ENCODE measurements around the gene CLDN9.

Gene CLDN9

DNA sequence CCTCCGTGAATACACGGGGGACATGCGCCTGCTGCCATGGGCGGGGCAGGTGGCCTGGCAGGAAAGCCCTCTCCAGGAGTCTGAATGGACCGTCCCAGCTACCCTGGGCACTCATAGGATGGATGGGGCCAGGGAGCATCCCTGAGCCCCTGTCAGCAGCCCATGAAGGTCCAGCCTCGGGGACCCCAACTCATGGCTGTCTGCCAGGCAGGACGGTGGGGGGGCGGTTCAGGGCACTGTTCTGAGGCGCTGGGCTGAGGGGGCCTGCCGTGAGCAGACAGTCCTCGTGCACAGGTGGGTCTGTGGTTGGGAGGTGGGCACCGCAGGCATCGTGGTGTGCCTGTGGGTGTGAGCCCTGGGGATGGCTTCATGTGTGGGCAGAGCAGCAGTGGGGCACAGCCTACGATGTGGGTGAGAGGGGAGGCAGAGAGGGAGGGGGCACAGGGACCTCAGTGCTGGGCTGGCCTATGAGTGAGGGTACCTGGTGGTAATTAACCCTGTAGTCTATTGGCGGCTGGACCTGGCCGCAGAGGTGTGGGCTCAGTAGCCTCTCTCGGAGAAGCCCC, 26.0 kb upstream of the CLDN9 start:
- DNase-seq (ENCODE audit: low read depth), result no peak
- TF ChIP-seq, protein P1, sequence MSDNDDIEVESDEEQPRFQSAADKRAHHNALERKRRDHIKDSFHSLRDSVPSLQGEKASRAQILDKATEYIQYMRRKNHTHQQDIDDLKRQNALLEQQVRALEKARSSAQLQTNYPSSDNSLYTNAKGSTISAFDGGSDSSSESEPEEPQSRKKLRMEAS (IDR thresholded peaks at IDR 0.05; ENCODE audit: low read depth, low read length), result no peak
- TF ChIP-seq POLR2A (IDR thresholded peaks at IDR 0.05; ENCODE audit: extremely low read depth, insufficient read length) (no peak), MYC (IDR thresholded peaks at IDR 0.05; ENCODE audit: low read depth, low read length) (no peak)
- TF ChIP-seq, protein P2, sequence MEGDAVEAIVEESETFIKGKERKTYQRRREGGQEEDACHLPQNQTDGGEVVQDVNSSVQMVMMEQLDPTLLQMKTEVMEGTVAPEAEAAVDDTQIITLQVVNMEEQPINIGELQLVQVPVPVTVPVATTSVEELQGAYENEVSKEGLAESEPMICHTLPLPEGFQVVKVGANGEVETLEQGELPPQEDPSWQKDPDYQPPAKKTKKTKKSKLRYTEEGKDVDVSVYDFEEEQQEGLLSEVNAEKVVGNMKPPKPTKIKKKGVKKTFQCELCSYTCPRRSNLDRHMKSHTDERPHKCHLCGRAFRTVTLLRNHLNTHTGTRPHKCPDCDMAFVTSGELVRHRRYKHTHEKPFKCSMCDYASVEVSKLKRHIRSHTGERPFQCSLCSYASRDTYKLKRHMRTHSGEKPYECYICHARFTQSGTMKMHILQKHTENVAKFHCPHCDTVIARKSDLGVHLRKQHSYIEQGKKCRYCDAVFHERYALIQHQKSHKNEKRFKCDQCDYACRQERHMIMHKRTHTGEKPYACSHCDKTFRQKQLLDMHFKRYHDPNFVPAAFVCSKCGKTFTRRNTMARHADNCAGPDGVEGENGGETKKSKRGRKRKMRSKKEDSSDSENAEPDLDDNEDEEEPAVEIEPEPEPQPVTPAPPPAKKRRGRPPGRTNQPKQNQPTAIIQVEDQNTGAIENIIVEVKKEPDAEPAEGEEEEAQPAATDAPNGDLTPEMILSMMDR (IDR thresholded peaks at IDR 0.05; ENCODE audit: low read depth, low read length), result no peak
- no peak overlapping the region for H3K4me3 ChIP-seq (ENCODE audit: low read depth, low read length)

DNA sequence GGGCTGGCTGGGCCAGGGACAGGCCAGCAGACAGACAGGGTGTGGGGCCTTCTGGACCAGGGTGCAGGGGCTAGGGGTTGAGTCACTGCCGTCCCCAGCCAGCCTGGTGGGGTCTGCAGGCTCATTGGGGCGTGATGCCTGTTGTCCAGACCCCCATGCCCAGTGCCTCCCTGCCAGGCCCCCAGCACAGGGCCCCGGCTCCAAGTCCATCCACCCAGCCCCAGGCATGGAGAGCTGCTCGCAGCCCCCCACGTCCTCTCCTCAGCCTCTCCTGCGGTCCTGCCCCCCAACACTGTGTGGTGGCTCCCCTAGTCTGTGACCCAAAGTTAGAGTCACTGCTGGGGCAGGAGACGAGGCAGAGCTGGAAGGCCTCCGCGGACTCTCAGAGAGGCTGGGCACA, 25.4 kb upstream of the CLDN9 start:
- TF ChIP-seq MYC (IDR thresholded peaks at IDR 0.05; ENCODE audit: low read depth, low read length) (no peak), POLR2A (IDR thresholded peaks at IDR 0.05; ENCODE audit: extremely low read depth, insufficient read length) (no peak)
- TF ChIP-seq, protein P2 (IDR thresholded peaks at IDR 0.05; ENCODE audit: low read depth, low read length), result no peak
- TF ChIP-seq, protein P1 (IDR thresholded peaks at IDR 0.05; ENCODE audit: low read depth, low read length), result no peak
- H3K4me3 ChIP-seq (ENCODE audit: low read depth, low read length), result no peak overlapping the region
- no peak for DNase-seq (ENCODE audit: low read depth)

DNA sequence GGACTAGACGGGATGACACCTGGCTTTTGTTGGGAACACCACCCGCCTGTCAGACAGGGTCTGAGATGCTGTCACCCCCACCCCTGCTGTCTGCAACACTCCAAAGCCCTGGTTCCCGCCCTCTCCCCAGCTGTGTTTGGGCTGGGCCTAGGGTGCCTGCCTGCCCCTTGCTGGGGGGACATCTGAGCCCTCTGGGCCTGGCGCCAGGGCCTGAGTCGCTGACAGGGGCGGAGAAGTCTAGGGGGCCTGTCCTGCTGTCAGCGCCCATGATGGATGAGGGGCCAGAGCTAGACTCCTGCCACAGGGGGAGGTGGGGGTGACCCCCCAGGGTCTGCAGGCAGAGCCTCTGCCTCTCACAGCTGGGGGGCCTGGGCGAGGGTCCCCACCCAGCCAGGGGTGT, 24.9 kb upstream of the CLDN9 start:
- TF ChIP-seq, protein P1 (IDR thresholded peaks at IDR 0.05; ENCODE audit: low read depth, low read length), result no peak
- TF ChIP-seq POLR2A (IDR thresholded peaks at IDR 0.05; ENCODE audit: extremely low read depth, insufficient read length), result no peak
- no peak for TF ChIP-seq MYC (IDR thresholded peaks at IDR 0.05; ENCODE audit: low read depth, low read length)
- DNase-seq (ENCODE audit: low read depth), result no peak

GRCh38 chr16:2988590-2989099, 24.1 kb upstream of the CLDN9 start:
- no peak overlapping the region for H3K4me3 ChIP-seq (ENCODE audit: low read depth, low read length)
- no peak for TF ChIP-seq MYC (IDR thresholded peaks at IDR 0.05; ENCODE audit: low read depth, low read length)
- TF ChIP-seq, protein P2 (IDR thresholded peaks at IDR 0.05; ENCODE audit: low read depth, low read length), result no peak
- TF ChIP-seq, protein P1 (IDR thresholded peaks at IDR 0.05; ENCODE audit: low read depth, low read length), result no peak
- TF ChIP-seq POLR2A (IDR thresholded peaks at IDR 0.05; ENCODE audit: extremely low read depth, insufficient read length), result no peak
- no peak for DNase-seq (ENCODE audit: low read depth)

More for the DNA sequence above, 24.9 kb upstream of the CLDN9 start:
- no peak overlapping the region for H3K4me3 ChIP-seq (ENCODE audit: low read depth, low read length)

DNA sequence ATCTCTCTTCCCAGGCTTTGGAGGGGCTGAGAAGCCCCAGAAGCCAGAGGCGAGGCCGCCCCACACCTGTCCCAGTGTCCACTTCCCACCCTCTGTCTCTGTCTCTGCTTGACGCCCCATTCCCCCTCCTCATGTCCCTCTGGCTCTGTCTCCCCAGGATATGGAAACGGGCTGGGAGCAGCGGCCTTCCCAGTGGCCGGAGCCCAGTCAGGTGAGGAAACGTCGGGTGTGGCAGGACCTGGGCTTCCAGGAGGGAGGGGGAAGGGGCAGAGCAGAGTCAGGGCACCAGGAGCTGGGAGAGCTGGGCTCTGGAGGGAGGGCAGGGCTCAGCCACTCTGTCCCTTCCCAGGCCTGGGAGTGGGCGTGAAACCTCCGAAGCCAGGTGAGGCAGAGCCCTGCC, 21.8 kb upstream of the CLDN9 start:
- no peak overlapping the region for H3K4me3 ChIP-seq (ENCODE audit: low read depth, low read length)
- no peak for TF ChIP-seq POLR2A (IDR thresholded peaks at IDR 0.05; ENCODE audit: extremely low read depth, insufficient read length)
- no peak for TF ChIP-seq MYC (IDR thresholded peaks at IDR 0.05; ENCODE audit: low read depth, low read length)
- TF ChIP-seq, protein P1 (IDR thresholded peaks at IDR 0.05; ENCODE audit: low read depth, low read length), result no peak
- TF ChIP-seq, protein P2 (IDR thresholded peaks at IDR 0.05; ENCODE audit: low read depth, low read length), result no peak
- DNase-seq (ENCODE audit: low read depth), result no peak

DNA sequence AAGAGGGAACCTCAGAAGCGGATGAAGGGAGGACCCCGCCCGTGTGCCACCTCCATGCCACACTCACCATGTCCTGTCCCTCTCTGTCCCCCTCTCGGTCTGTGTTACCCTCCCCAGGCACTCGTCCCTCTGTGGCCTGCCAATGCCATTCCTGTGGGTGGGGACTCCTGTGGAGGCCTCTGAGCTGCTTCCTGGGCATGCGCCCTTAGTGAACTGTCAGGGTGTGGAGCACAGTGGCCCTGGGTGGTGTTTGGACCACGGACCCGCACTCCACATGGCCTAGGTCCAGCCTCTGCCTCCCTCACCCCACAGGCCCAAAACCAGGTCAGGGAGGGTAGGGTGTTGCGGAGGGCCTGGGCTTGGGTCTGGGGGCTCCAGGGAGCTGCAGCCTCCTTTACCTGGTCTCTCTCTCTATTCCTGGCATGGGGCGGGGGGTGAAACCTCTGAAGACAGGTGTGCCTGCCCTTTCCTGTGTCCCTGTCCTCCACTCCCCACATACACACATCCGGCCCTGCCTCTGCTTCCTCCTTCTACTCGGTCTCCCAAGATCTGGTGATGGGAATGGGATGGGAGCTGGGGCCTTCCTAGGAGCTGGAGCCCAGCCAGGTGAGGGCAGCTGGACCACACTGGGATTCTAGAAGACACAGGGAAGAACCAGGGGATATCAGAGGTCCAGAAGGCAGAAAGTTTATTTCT, 21.0 kb upstream of the CLDN9 start:
- no peak overlapping the region for H3K4me3 ChIP-seq (ENCODE audit: low read depth, low read length)
- no peak for TF ChIP-seq MYC (IDR thresholded peaks at IDR 0.05; ENCODE audit: low read depth, low read length)
- TF ChIP-seq POLR2A (IDR thresholded peaks at IDR 0.05; ENCODE audit: extremely low read depth, insufficient read length), result no peak
- TF ChIP-seq, protein P1 (IDR thresholded peaks at IDR 0.05; ENCODE audit: low read depth, low read length), result no peak
- TF ChIP-seq, protein P2 (IDR thresholded peaks at IDR 0.05; ENCODE audit: low read depth, low read length), result no peak
- DNase-seq (ENCODE audit: low read depth), result no peak
